LNCaP clone FGC (cell line): Measurements from ENCODE around the gene ADAM22.
"Not testable (repeated sequence)": the region's sequence is repeated elsewhere in the genome, so short reads cannot be mapped to it uniquely, and the experiment has no call there.

Experiments
- DNase-seq: peaks from one replicate; pipeline ENCODE4 v3.0.0-alpha.2; 2011; ENCODE audit warnings: low read depth
- H3K4me3 ChIP-seq: 2 replicates; pipeline ENCODE4 v1.5.1; 2011; ENCODE audit warnings: mild to moderate bottlenecking, low read depth, low read length, control low read depth
- CTCF ChIP-seq: IDR thresholded peaks from 2 replicates; pipeline ENCODE4 v1.5.1; 2012; ENCODE audit warnings: mild to moderate bottlenecking; ENCODE audit not compliant: control insufficient read depth, insufficient read depth; ENCODE audit errors: extremely low read depth

Gene ADAM22

GRCh38 chr7:87933953-87934698 is at the start of gene ADAM22:
ADAM22 (plus strand) TSS chr7:87934251; CDS start chr7:87934466, 215 bp downstream.
- H3K4me3 ChIP-seq: peak within 1 kb of the TSS; percentile 72
- TF ChIP-seq CTCF: 0 out of 2 replicates have a peak, but pooled peaks have one; percentile 25
- peak; percentile 74 for DNase-seq

GRCh38 chr7:87885018-87885417 is 49.0 kb upstream of the ADAM22 start:
- DNase-seq: no peak
- TF ChIP-seq CTCF: peak; percentile 16; the same call in 1 of the 2 replicates
- no peak overlapping the region for H3K4me3 ChIP-seq

DNA sequence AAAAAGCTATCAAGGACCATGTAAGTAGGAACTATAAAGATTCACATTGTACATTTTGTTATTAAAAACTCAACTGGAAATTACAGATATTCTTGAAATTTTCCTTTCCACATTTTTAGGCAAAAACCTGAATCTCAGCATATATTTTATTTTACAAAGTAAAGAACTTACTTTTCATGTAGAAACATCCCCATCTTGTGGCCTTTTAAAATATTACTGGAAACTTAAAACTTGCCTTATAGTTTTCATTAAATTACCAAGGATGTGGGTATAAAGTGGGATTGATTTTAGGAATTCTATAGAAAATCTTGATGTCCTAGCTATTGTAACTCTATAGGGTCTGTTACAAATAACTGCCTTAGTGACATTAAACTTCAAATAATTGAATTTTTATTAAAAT is 47.2 kb upstream of the ADAM22 start:
- H3K4me3 ChIP-seq: no peak overlapping the region
- TF ChIP-seq CTCF: peak; percentile 38
- DNase-seq: no peak

DNA sequence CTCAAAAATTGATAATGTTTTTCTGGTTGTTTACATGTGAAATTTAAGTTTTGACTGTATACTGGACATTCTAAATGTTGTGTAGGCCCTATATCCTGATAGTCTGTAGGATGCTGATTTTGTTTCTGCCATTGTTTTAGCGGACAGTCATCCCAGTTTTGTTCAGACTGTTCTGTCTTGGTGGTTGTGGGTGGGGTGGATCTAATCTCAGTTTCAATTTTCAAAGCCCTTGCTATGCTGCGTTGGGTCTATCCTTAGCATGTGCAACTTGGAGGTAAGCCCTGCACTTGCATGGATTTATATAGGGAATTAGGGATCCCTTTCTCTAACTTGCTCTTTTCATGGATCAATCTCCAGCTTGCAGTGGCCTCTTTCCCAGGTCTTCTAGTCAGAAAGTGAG is 38.7 kb upstream of the ADAM22 start:
- DNase-seq: no peak
- no peak for TF ChIP-seq CTCF
- no peak overlapping the region for H3K4me3 ChIP-seq

GRCh38 chr7:87899255-87899654 is 34.8 kb upstream of the ADAM22 start:
- no peak for TF ChIP-seq CTCF
- H3K4me3 ChIP-seq: no peak overlapping the region
- DNase-seq: no peak

DNA sequence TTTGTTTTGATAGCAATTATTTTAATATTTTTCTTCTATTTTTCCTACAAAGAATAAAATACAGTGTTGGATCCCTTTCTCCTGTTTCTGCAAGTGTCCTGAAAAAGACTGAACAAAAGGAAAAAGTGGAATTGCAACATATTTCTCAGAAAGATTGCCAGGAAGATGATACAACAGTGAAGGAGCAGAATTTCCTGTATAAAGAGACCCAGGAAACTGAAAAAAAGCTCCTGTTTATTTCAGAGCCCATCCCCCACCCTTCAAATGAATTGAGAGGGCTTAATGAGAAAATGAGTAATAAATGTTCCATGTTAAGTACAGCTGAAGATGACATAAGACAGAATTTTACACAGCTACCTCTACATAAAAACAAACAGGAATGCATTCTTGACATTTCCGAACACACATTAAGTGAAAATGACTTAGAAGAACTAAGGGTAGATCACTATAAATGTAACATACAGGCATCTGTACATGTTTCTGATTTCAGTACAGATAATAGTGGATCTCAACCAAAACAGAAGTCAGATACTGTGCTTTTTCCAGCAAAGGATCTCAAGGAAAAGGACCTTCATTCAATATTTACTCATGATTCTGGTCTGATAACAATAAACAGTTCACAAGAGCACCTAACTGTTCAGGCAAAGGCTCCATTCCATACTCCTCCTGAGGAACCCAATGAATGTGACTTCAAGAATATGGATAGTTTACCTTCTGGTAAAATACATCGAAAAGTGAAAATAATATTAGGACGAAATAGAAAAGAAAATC is 26.7 kb upstream of the ADAM22 start:
- DNase-seq: not testable (repeated sequence)

GRCh38 chr7:87908814-87909213 is 25.2 kb upstream of the ADAM22 start:
- H3K4me3 ChIP-seq, DNase-seq: not testable (repeated sequence)

More for the DNA sequence above, 26.7 kb upstream of the ADAM22 start:
- H3K4me3 ChIP-seq: not testable (repeated sequence)
